ENCODE measurements around the gene FOXA3.

DNA sequence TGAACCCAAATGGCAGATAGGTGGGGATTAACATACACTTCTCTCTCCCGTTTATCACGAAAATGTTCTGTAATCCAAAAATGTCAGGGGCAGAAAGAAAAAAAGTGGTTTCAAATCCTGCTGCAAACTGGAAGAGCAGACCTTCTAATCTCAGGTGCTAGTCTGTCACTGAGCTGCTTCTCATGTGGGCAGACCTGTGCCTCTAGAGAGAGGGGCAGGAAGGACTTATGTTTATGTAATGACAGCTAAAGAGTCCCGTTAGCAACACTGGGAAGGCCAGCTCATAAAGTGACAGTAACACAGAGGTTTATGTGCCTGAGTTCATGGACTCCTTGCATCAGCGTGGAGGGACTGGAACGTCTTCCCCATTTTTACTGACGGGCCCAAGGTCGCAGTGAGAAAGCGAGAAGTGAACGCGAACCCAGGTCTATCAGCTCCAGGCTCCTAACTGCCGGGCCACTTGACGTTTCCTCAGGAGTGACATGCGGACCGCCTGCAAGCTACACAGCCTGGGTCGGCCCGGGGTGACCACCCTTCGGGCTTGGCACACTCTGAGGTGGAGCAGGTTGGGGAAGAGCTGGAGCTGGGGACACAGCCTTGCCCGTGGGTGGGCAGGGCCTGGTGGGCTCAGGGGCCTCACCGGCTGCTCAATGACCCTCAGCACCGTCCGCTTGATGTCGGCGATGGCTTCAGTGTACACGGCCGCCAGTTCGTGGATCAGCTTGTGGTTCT lies 39.4 kb upstream of the FOXA3 start:
- no peak for TF ChIP-seq POLR2AphosphoS5 (IDR thresholded peaks at IDR 0.05)
- TF ChIP-seq CTCF (IDR thresholded peaks at IDR 0.05), result no peak
- TF ChIP-seq POLR2A (IDR thresholded peaks at IDR 0.05), result no peak

Data from prostate gland (tissue), 2 donors.